Fibroblast of the aortic adventitia (primary cell): ENCODE data around the gene MPND. TPM values are rescaled to one million over a fixed set of nuclear protein-coding genes. Genes with fewer than 3 reads are reported as not detected.

Source experiments
- DNase-seq: peaks from one replicate; pipeline ENCODE4 v3.0.0-alpha.2; 2010; ENCODE audit warnings: low read depth
- H3K4me3 ChIP-seq: 2 replicates; pipeline ENCODE4 v1.5.1; 2011; ENCODE audit warnings: low read depth, mild to moderate bottlenecking, control low read depth, low read length, moderate library complexity
- total RNA-seq: library from RNA; depleted of rRNA; stranded (reverse); fragments of >200 nt; gene quantifications from 2 replicates; pipeline ENCODE4 v1.2.3, GENCODE V29; 2012; ENCODE audit warnings: low replicate concordance
- TF ChIP-seq, protein P1 (sequence below): IDR thresholded peaks from 2 replicates; pipeline ENCODE4 v1.5.1; 2011; ENCODE audit warnings: mild to moderate bottlenecking, low read length, control low read depth, inconsistent platforms; ENCODE audit not compliant: insufficient read depth

The MPND gene
- total RNA-seq, 1 donor: 5.4 TPM

DNA sequence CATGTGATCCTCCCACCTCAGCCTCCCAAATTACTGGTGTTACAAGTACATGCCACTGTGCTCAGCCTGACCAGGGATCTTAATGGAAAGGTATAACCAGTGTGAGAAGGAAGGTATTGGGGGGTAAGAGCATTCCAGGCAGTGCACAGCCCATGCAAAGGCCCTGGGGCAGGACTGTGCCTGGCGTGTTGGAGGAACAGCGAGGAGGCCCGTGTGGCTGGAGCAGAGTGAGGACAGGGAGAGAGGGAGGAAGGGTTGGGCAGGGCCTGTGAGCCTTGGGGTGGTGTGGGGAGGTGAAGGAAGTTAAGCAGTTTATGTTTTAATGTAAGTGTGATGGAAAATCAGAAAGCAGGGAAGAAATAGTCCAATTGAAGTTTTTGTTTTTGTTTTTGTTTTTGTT lies 42.8 kb upstream of the MPND start:
- H3K4me3 ChIP-seq: no peak overlapping the region
- DNase-seq: no peak
- TF ChIP-seq, protein P1, sequence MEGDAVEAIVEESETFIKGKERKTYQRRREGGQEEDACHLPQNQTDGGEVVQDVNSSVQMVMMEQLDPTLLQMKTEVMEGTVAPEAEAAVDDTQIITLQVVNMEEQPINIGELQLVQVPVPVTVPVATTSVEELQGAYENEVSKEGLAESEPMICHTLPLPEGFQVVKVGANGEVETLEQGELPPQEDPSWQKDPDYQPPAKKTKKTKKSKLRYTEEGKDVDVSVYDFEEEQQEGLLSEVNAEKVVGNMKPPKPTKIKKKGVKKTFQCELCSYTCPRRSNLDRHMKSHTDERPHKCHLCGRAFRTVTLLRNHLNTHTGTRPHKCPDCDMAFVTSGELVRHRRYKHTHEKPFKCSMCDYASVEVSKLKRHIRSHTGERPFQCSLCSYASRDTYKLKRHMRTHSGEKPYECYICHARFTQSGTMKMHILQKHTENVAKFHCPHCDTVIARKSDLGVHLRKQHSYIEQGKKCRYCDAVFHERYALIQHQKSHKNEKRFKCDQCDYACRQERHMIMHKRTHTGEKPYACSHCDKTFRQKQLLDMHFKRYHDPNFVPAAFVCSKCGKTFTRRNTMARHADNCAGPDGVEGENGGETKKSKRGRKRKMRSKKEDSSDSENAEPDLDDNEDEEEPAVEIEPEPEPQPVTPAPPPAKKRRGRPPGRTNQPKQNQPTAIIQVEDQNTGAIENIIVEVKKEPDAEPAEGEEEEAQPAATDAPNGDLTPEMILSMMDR: no peak

DNA sequence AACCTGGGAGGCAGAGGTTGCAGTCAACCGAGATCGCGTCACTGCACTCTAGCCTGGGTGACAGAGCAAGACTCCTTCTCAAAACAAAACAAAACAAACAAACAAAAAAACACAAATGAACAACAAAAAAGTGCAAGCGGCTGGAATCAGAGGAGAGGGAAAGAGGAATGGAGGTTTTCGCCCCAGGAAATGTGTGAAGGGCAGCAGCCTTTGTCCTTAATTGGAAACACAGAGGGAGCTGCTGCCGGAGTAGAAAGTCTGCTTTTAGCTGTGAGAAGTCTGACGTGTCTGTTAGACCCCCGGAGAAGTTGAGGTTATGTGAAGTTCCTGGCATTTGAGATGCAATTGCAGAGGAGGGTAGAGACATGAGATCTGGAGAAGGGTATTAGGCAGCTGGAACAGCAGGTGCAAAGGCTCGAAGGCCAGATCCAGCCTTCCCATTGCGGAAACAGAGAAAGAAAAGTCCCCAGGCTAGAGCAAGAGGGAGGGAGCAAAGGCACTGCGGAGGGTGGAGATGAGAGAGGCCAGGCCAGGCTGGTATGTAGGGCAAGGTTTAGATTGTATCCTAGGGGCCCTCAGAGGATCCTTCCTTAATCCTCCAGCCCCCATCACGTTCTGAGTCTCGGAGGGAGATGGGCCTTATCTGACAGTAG lies 41.6 kb upstream of the MPND start:
- H3K4me3 ChIP-seq: no peak overlapping the region
- TF ChIP-seq, protein P1: no peak
- no peak for DNase-seq

DNA sequence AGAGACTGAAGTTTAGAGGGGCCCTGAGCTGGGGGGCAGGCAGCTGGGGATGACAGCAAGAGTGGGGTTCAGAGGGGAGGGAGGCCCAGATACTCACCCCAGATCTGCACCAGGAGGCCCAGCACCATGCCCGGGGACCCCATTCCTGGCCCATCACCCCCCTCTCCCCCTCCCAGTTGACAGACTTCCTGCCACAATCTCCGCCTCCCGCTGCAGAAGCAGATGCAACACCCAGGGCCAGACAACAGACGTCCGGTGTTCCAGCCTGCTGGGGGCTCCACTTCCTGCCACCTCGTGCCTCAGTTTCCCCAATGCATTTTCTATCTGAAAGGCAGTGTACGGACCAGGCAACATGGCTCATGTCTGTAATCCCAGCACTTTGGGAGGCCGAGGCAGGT lies 41.1 kb upstream of the MPND start, which contains the start of gene TMIGD2:
TSS of gene TMIGD2 (minus strand) at position 147 of the 398 bp plus-strand sequence. CDS start at position 143, 4 bp downstream.
- DNase-seq: no peak
- TF ChIP-seq, protein P1: no peak
- H3K4me3 ChIP-seq: no peak within 1 kb of the TSS

DNA sequence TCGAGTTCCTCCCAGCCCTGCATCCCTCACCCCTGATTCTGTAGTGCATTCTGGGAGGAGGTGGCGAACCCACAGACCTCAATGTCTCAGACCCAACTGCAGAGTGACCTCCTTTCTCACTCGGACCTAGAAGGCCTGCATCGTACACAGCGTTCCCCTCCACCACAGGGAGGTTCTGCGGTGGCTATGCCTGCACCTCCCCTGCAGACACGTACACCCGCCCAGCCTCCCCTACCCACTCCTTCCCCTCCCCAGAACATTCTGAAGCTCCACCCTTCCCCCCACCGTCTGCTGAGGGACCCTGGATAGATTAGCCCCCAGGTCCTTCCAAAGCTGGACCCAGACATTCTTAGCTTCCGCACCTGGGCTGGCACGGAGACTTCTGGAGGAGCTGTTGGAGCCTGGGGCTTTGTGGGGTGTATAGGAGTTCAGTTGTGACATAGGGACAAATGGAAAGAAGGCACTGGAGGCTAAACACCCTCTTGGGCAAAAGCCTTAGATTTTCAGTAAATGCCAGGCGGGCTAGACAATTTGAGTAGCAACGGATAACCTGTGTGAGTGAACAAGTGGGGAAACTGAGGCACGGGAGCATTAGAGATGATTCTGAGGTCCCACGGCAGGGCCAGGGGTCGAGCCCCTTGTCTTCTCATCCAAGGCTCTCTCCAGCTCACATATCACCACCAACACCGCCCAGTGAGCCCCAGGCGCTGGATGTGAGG lies 39.4 kb upstream of the MPND start:
- TF ChIP-seq, protein P1: no peak
- DNase-seq: no peak
- peak overlapping the region; percentile 25 for H3K4me3 ChIP-seq

DNA sequence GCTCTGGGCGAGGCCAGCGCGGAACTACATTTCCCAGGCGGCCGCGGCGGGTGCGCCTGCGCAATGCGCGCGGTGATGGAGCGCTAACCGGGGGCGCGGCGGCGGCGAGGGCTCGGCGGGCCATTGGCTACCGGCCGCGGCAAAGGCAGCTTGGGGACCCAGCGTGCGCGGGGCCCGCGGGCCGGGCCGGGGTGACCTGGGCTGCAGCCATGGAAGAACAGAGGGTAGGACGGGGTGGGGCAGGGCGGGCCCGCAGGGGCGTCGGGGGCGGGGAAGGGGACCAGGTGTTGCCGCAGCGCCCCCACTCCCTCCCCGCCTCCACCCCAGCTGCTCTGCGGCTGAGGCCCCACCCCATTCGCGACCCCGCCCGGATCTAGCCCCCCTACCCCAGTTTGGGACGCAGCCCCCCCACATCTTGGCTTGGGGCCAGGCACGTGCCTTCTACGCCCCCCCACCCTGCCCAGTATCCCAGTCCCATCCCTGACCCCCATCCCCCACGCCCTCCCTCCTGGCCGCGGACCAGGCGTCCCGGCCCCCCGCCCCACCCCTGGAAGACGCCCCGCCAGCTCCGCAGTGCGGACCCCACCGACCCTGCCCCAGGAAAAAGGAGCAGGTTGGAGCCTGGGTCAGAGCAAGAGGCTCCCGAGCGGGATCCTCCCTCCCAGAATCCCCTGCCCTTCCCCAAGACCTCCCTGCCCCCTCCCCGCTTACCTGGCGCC lies 38.7 kb upstream of the MPND start, which contains the start of gene FSD1:
TSS of gene FSD1 (plus strand) at position 61 of the 719 bp plus-strand sequence. CDS start at position 210, 149 bp downstream.
- H3K4me3 ChIP-seq: peak within 1 kb of the TSS; percentile 57
- TF ChIP-seq, protein P1: no peak
- DNase-seq: peak; percentile 42

DNA sequence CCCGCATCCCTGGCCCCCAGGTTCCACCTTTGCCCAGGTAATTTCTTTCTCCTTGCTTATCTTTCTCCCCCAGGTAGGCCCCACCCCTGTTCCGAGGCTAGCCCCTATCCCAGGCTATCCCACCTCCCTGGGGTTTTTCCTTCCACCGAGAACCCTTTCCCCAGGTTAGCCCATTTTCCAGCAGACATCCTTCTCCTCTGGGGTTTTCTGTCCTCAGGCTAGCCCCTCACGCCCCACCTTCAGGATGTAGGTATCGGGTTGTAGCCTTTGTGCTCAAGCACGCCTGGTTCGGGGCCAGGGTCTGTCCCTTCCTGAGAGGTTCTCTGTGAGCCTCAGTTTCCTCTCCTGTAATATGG lies 38.1 kb upstream of the MPND start:
- H3K4me3 ChIP-seq: no peak overlapping the region
- TF ChIP-seq, protein P1: no peak
- no peak for DNase-seq
